OCI-LY7 (cell line): Measurements from ENCODE around the gene FEM1A.

Experiments
- EZH2phosphoT487 ChIP-seq: fragments of 200-600 bp; sonication (generic); IDR thresholded peaks from 2 replicates; pipeline ENCODE4 v1.6.1; 2018; ENCODE audit warnings: low read depth, borderline replicate concordance, mild to moderate bottlenecking, mixed run types, antibody characterized with exemption, low read length, moderate library complexity, mixed read lengths
- TF ChIP-seq, protein P1 (sequence below): fragments of 200-600 bp; sonication (generic); conservative IDR thresholded peaks from 2 replicates; pipeline ENCODE4 v1.5.1; 2014; ENCODE audit warnings: mild to moderate bottlenecking, antibody characterized with exemption, low read length, moderate library complexity, mixed read lengths

DNA sequence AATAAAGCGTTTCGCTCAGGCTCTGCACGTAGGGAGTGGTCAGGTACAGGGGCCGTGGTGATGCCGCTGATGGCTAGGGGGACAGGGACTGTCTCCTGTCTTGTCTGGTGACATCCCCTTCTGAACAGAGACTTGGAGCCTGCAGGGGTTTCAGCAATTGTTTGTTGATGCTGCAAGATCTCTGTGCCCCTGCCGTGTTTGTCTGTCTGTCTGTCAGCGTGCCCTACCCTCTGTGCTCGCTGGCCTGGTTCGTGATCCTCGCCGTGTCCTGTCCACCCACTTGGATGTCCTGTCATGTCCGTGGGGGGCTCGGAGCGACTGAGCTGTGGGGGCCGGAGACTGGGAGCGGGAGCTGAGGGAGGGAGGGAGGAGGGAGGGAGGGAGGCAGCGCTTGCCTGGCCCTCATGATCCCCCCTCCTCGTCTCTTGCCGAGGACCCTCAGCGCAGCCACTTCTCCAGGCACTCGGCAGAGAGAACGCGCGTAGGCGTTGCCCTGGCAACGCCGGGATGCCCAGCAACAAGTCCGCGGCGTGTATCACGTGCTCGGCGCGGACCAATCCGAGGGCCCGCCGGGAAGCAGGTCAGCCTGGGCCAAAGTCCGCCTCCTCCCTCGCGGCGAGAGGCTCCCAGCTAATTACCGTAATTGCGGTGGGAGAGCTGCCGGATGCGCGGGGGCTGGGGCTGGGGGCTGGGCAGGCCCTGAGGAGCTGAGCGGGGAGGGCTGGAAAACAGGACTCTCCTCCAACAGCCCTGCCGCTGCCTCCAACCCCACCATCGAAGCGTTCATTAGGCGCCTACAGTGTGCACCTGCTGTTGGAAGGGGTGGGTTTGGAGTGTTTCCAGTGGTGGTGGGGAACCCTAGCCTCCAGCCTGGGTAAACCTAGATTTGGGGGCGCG is 31.9 kb upstream of the FEM1A start:
- TF ChIP-seq, protein P1, sequence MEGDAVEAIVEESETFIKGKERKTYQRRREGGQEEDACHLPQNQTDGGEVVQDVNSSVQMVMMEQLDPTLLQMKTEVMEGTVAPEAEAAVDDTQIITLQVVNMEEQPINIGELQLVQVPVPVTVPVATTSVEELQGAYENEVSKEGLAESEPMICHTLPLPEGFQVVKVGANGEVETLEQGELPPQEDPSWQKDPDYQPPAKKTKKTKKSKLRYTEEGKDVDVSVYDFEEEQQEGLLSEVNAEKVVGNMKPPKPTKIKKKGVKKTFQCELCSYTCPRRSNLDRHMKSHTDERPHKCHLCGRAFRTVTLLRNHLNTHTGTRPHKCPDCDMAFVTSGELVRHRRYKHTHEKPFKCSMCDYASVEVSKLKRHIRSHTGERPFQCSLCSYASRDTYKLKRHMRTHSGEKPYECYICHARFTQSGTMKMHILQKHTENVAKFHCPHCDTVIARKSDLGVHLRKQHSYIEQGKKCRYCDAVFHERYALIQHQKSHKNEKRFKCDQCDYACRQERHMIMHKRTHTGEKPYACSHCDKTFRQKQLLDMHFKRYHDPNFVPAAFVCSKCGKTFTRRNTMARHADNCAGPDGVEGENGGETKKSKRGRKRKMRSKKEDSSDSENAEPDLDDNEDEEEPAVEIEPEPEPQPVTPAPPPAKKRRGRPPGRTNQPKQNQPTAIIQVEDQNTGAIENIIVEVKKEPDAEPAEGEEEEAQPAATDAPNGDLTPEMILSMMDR = no peak
- no peak for TF ChIP-seq EZH2phosphoT487
